H9 (cell line): ENCODE measurements around the gene LRP1B. TPM values are rescaled to one million over a fixed set of nuclear protein-coding genes. Genes with fewer than 3 reads are reported as not detected.

Source experiments
- DNase-seq: peaks from one replicate; pipeline ENCODE4 v3.0.0-alpha.2; 2017
- H2AFZ ChIP-seq: one replicate; pipeline ENCODE4 v1.6.1; 2013; ENCODE audit warnings: mild to moderate bottlenecking, low read length, control low read depth, moderate library complexity
- H2AK5ac ChIP-seq: 2 replicates; pipeline ENCODE4 v1.6.1; 2013; ENCODE audit warnings: low read length, control low read depth, mixed read lengths; ENCODE audit not compliant: insufficient read length
- H2BK120ac ChIP-seq: one replicate; pipeline ENCODE4 v1.6.1; 2013; ENCODE audit warnings: low read depth, mild to moderate bottlenecking, low read length, control low read depth, inconsistent platforms; ENCODE audit not compliant: poor library complexity, severe bottlenecking
- H2BK12ac ChIP-seq: 2 replicates; pipeline ENCODE4 v1.6.1; 2013; ENCODE audit warnings: low read length, control low read depth, mixed read lengths, low read depth; ENCODE audit not compliant: insufficient read length
- H2BK15ac ChIP-seq: 2 replicates; pipeline ENCODE4 v1.6.1; 2013; ENCODE audit warnings: low read depth, low read length, control low read depth
- H2BK20ac ChIP-seq: one replicate; pipeline ENCODE4 v1.6.1; 2013; ENCODE audit warnings: low read depth, mild to moderate bottlenecking, low read length, control low read depth, inconsistent platforms; ENCODE audit not compliant: poor library complexity, severe bottlenecking
- H2BK5ac ChIP-seq: 2 replicates; pipeline ENCODE4 v1.6.1; 2013; ENCODE audit warnings: low read length, control low read depth, mixed read lengths; ENCODE audit not compliant: insufficient read length
- H3K14ac ChIP-seq: 2 replicates; pipeline ENCODE4 v1.6.1; 2013; ENCODE audit warnings: low read length, control low read depth; ENCODE audit not compliant: insufficient read depth
- H3K18ac ChIP-seq: 2 replicates; pipeline ENCODE4 v1.6.1; 2013; ENCODE audit warnings: low read depth, mild to moderate bottlenecking, mixed read lengths, low read length, control low read depth; ENCODE audit not compliant: insufficient read length
- H3K23ac ChIP-seq: 2 replicates; pipeline ENCODE4 v1.6.1; 2013; ENCODE audit warnings: low read length, control low read depth, mixed read lengths, low read depth; ENCODE audit not compliant: insufficient read length
- H3K23me2 ChIP-seq: 2 replicates; pipeline ENCODE4 v1.6.1; 2013; ENCODE audit warnings: low read depth, mild to moderate bottlenecking, mixed read lengths, low read length, control low read depth; ENCODE audit not compliant: insufficient read length, poor library complexity, severe bottlenecking
- H3K27ac ChIP-seq: 2 replicates; pipeline ENCODE4 v1.5.1; 2013; ENCODE audit warnings: low read length, control low read depth, mixed read lengths, low read depth; ENCODE audit not compliant: insufficient read length
- H3K27me3 ChIP-seq: 2 replicates; pipeline ENCODE4 v1.6.1; 2013; ENCODE audit warnings: low read length, control low read depth, inconsistent platforms; ENCODE audit not compliant: insufficient read depth
- H3K4ac ChIP-seq: 2 replicates; pipeline ENCODE4 v1.6.1; 2013; ENCODE audit warnings: low read depth, mild to moderate bottlenecking, control low read depth, inconsistent platforms, low read length, moderate library complexity
- H3K4me1 ChIP-seq: 2 replicates; pipeline ENCODE4 v1.6.1; 2013; ENCODE audit warnings: low read length, control low read depth, inconsistent platforms; ENCODE audit not compliant: insufficient read depth
- H3K4me2 ChIP-seq: 2 replicates; pipeline ENCODE4 v1.6.1; 2013; ENCODE audit warnings: low read length, control low read depth, mixed read lengths; ENCODE audit not compliant: insufficient read length, insufficient read depth
- H3K56ac ChIP-seq: 2 replicates; pipeline ENCODE4 v1.6.1; 2013; ENCODE audit warnings: low read depth, mild to moderate bottlenecking, mixed read lengths, low read length, control low read depth; ENCODE audit not compliant: insufficient read length
- H3K79me1 ChIP-seq: 2 replicates; pipeline ENCODE4 v1.6.1; 2013; ENCODE audit warnings: low read depth, mild to moderate bottlenecking, moderate library complexity, low read length, control low read depth, inconsistent platforms; ENCODE audit not compliant: insufficient read depth, poor library complexity, severe bottlenecking
- H3K79me2 ChIP-seq: 2 replicates; pipeline ENCODE4 v1.6.1; 2013; ENCODE audit warnings: low read length, control low read depth, inconsistent platforms; ENCODE audit not compliant: insufficient read depth
- H3K9ac ChIP-seq: 2 replicates; pipeline ENCODE4 v1.6.1; 2013; ENCODE audit warnings: low read length, control low read depth, mixed read lengths; ENCODE audit not compliant: insufficient read length; ENCODE audit errors: extremely low read depth
- H3K9me3 ChIP-seq: one replicate; pipeline ENCODE4 v1.6.1; 2013; ENCODE audit warnings: low read depth, low read length, inconsistent platforms; ENCODE audit not compliant: control insufficient read depth
- H3T11ph ChIP-seq: one replicate; pipeline ENCODE4 v1.6.1; 2013; ENCODE audit warnings: mild to moderate bottlenecking, low read length, control low read depth, inconsistent platforms
- H4K20me1 ChIP-seq: one replicate; pipeline ENCODE4 v1.6.1; 2013; ENCODE audit not compliant: control insufficient read depth, insufficient read length, insufficient read depth
- H4K5ac ChIP-seq: 2 replicates; pipeline ENCODE4 v1.6.1; 2013; ENCODE audit warnings: low read depth, mild to moderate bottlenecking, mixed read lengths, low read length, control low read depth; ENCODE audit not compliant: insufficient read length
- H4K8ac ChIP-seq: replicated peaks from 2 replicates; pipeline ENCODE4 v1.6.1; 2013; ENCODE audit warnings: low read length, control low read depth, mixed read lengths, low read depth; ENCODE audit not compliant: insufficient read length
- H4K91ac ChIP-seq: 2 replicates; pipeline ENCODE4 v1.6.1; 2013; ENCODE audit warnings: low read depth, mild to moderate bottlenecking, moderate library complexity, mixed read lengths, low read length, control low read depth; ENCODE audit not compliant: insufficient read length
- H3K27ac Mint-ChIP-seq, 3 experiments: 2 replicates in 2 of 3; 3 replicates in 1 of 3; pipeline ENCODE4 v1.8.0; 2020 to 2021; ENCODE audit warnings: mixed read lengths in 3 of 3, mild to moderate bottlenecking in 1 of 3, moderate library complexity in 1 of 3
- H3K27me3 Mint-ChIP-seq: 2 replicates; pipeline ENCODE4 v1.8.0; 2021; ENCODE audit warnings: low read depth, mild to moderate bottlenecking, moderate library complexity, mixed read lengths
- H3K36me3 Mint-ChIP-seq, 3 experiments: 2 replicates in 2 of 3; 3 replicates in 1 of 3; pipeline ENCODE4 v1.8.0; 2020 to 2021; ENCODE audit warnings: low read depth in 3 of 3, mixed read lengths in 3 of 3; ENCODE audit not compliant: insufficient read depth in 1 of 3
- H3K4me1 Mint-ChIP-seq, 2 experiments: 2 replicates each; pipeline ENCODE4 v1.8.0; 2020; ENCODE audit warnings: mixed read lengths in 2 of 2
- H3K4me3 Mint-ChIP-seq, 2 experiments: 2 replicates in 1 of 2; 3 replicates in 1 of 2; pipeline ENCODE4 v1.8.0; 2020 to 2021; ENCODE audit warnings: mild to moderate bottlenecking in 2 of 2, mixed read lengths in 2 of 2, moderate library complexity in 1 of 2
- H3K9me3 Mint-ChIP-seq, 2 experiments: 2 replicates in 1 of 2; 3 replicates in 1 of 2; pipeline ENCODE4 v1.8.0; 2020; ENCODE audit warnings: mild to moderate bottlenecking in 2 of 2, mixed read lengths in 2 of 2, moderate library complexity in 1 of 2
- WGBS: extraction: QIAGEN DNeasy Blood & Tissue Kit; methylation state at CpG from one replicate; pipeline ENCODE4 v1.1.7; 2013; ENCODE audit warnings: missing lambda C conversion rate, low lambda C conversion rate, mixed read lengths; ENCODE audit not compliant: insufficient read length; ENCODE audit errors: extremely low coverage; 5-methylcytosine and 5-hydroxymethylcytosine counted together
- total RNA-seq: library from RNA; stranded (reverse); gene quantifications from 2 replicates; pipeline ENCODE4 v1.2.1, GENCODE V29; 2021
- TF ChIP-seq, protein P1 (sequence below): fragments of 200-600 bp; sonication (generic); conservative IDR thresholded peaks from 3 replicates; pipeline ENCODE4 v1.8.0; 2021; ENCODE audit warnings: antibody characterized with exemption, mild to moderate bottlenecking

LRP1B gene
- total RNA-seq, 1 experiment from 2014 or later = not detected

GRCh38 chr2:140683658-140684057 lies 1447.2 kb downstream of the LRP1B start:
- H3K4me1 ChIP-seq = no peaks in the 10 kb centered on the region
- H4K20me1 ChIP-seq = no peaks in the 10 kb centered on the region
- H3K4me3 Mint-ChIP-seq = no peak overlapping the region
- H3T11ph ChIP-seq = no peak overlapping the region
- H2BK120ac ChIP-seq = no peak overlapping the region
- no peak overlapping the region for H2BK20ac ChIP-seq
- peaks cover 3 to 5% of the 10 kb centered on the region in 2 experiments; a peak in 3 of 4 replicates for H3K4me1 Mint-ChIP-seq
- no CpG with 5 or more reads among the region's 18 CpGs for WGBS
- no peak overlapping the region for H3K18ac ChIP-seq
- H3K4me2 ChIP-seq = no peak overlapping the region
- H3K79me2 ChIP-seq = no peaks in the 10 kb centered on the region
- H3K23me2 ChIP-seq = no peaks in the 10 kb centered on the region
- H2BK5ac ChIP-seq = no peak overlapping the region
- no peak overlapping the region for H3K9ac ChIP-seq
- H2BK15ac ChIP-seq = no peak overlapping the region
- no peak overlapping the region for H3K23ac ChIP-seq
- no peaks in the 10 kb centered on the region for H3K36me3 Mint-ChIP-seq
- H3K9me3 ChIP-seq = no peaks in the 10 kb centered on the region
- H4K8ac ChIP-seq = no peak overlapping the region
- H3K27ac Mint-ChIP-seq = no peak overlapping the region
- no peak for DNase-seq
- H3K9me3 Mint-ChIP-seq = no peaks in the 10 kb centered on the region
- no peaks in the 10 kb centered on the region for H3K79me1 ChIP-seq
- no peak overlapping the region for H3K4ac ChIP-seq
- H3K27me3 Mint-ChIP-seq = no peaks in the 10 kb centered on the region
- H3K27ac ChIP-seq = no peak overlapping the region
- TF ChIP-seq, protein P1, sequence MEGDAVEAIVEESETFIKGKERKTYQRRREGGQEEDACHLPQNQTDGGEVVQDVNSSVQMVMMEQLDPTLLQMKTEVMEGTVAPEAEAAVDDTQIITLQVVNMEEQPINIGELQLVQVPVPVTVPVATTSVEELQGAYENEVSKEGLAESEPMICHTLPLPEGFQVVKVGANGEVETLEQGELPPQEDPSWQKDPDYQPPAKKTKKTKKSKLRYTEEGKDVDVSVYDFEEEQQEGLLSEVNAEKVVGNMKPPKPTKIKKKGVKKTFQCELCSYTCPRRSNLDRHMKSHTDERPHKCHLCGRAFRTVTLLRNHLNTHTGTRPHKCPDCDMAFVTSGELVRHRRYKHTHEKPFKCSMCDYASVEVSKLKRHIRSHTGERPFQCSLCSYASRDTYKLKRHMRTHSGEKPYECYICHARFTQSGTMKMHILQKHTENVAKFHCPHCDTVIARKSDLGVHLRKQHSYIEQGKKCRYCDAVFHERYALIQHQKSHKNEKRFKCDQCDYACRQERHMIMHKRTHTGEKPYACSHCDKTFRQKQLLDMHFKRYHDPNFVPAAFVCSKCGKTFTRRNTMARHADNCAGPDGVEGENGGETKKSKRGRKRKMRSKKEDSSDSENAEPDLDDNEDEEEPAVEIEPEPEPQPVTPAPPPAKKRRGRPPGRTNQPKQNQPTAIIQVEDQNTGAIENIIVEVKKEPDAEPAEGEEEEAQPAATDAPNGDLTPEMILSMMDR = no peak
- H3K14ac ChIP-seq = no peak overlapping the region; the same call in 1 of the 2 replicates
- H4K91ac ChIP-seq = no peak overlapping the region
- H2AK5ac ChIP-seq = no peak overlapping the region
- H3K56ac ChIP-seq = no peak overlapping the region
- no peak overlapping the region for H2AFZ ChIP-seq
- H3K27me3 ChIP-seq = no peaks in the 10 kb centered on the region
- no peak overlapping the region for H4K5ac ChIP-seq
- no peak overlapping the region for H2BK12ac ChIP-seq
